ENCODE measurements around the gene TGFBR3L. TPM values are rescaled to one million over a fixed set of nuclear protein-coding genes. Genes with fewer than 3 reads are reported as not detected.

Gene TGFBR3L
- total RNA-seq, 2 experiments from 2014 or later = 0.13 to 0.61 TPM

DNA sequence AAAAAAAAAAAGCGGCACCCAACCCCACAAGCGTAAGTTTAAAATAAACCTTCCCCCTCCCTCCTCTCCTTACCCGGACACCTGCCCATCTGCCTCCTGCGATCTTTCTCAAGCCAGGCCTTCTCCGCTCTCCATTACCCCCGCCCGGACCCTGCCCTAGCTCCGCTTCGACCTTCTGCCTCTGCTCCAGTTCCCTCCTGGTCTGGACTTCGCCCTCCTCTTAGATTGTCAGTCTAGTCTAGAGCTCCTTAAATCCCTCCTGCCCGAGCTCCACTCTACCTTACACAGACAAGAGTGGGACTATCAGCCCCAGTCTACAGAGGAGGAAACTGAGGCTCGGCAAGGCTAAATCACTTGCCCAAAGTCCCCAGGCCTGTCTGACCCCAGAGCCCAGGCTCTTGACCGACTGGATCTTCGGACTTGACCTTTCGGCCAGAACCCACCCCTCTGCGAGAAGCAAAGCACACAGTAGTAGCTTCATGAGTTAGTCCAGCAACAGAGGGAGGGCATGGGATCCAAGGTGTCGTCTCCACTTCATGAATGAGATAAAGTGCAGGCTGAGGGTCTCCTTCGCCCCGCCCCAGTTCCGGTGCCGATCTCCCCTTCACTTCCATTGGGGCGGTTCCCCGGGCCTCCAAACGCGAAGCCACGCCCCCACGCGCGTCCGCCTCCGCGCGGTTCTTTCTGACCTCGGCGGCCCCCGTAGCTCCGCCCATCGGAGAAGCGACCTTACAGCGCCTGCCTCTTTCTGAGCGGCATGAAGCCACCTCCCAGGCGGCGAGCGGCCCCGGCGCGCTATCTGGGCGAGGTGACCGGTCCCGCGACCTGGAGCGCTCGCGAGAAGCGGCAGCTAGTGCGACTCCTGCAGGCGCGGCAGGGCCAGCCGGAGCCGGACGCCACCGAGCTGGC is 5.2 kb downstream of the TGFBR3L start, which contains the start of gene SNAPC2:
Gene SNAPC2 (plus strand): TSS at position 729 of the 909 bp plus-strand sequence. CDS start 29 bp downstream, at position 758.
- Histone ChIP-seq H3K9me3 (ENCODE audit: low read length) (no peaks in the 10 kb centered on the region), H3K27ac (ENCODE audit: low read depth, low read length, poor library complexity, severe bottlenecking) (peak within 1 kb of the TSS; percentile 59), H3K79me2 (ENCODE audit: insufficient read depth, low read depth, low read length) (no peaks in the 10 kb centered on the region), H2AFZ (ENCODE audit: low read length) (peak within 1 kb of the TSS; percentile 77), H3K4me2 (ENCODE audit: low read length) (peak within 1 kb of the TSS; percentile 86), H3K4me1 (ENCODE audit: insufficient read depth, low read length, poor library complexity, severe bottlenecking) (peaks cover 16% of the 10 kb centered on the region), H3K36me3 (ENCODE audit: insufficient read depth, low read length) (peaks cover 3% of the 10 kb centered on the region; the same call in 1 of the 2 replicates), H3K4me3 (ENCODE audit: low read depth, low read length, poor library complexity, severe bottlenecking) (peak within 1 kb of the TSS; percentile 73), H3K9me2 (ENCODE audit: insufficient read depth, low read length) (no peaks in the 10 kb centered on the region), H4K20me1 (ENCODE audit: insufficient read depth, low read length) (peaks cover 6% of the 10 kb centered on the region; the same call in 1 of the 2 replicates)
- ChIA-PET CTCF (ENCODE audit: unreplicated experiment) (interaction anchor here (0.5 to 1.4 kb wide), 10 partner anchors 8 to 677 kb away, joined by 3 to 15 read pairs (median 6); partner anchors contain the start of gene TIMM44), POLR2A (interaction anchor here (0.6 to 2.2 kb wide), 5 partner anchors 8 to 536 kb away, joined by 3 to 12 read pairs (median 4); partner anchors contain the start of gene TIMM44)
- intact Hi-C loops (cut with micrococcal nuclease; ENCODE audit: unreplicated experiment) = loop anchor here (2.0 kb wide), 3 partner anchors 23 to 67 kb away; partner anchors contain the start of gene TIMM44
- TF ChIP-seq, protein P1, sequence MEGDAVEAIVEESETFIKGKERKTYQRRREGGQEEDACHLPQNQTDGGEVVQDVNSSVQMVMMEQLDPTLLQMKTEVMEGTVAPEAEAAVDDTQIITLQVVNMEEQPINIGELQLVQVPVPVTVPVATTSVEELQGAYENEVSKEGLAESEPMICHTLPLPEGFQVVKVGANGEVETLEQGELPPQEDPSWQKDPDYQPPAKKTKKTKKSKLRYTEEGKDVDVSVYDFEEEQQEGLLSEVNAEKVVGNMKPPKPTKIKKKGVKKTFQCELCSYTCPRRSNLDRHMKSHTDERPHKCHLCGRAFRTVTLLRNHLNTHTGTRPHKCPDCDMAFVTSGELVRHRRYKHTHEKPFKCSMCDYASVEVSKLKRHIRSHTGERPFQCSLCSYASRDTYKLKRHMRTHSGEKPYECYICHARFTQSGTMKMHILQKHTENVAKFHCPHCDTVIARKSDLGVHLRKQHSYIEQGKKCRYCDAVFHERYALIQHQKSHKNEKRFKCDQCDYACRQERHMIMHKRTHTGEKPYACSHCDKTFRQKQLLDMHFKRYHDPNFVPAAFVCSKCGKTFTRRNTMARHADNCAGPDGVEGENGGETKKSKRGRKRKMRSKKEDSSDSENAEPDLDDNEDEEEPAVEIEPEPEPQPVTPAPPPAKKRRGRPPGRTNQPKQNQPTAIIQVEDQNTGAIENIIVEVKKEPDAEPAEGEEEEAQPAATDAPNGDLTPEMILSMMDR (conservative IDR thresholded peaks at IDR 0.05; ENCODE audit: low read length) = no peak
- TF ChIP-seq EZH2phosphoT487 (IDR thresholded peaks at IDR 0.05; ENCODE audit: borderline replicate concordance, low read depth, low read length) = no peak
- BruUV-seq (replicated peaks) = no TSS peak
- DNase-seq (ENCODE audit: low spot score) = peak; percentile 96

DNA sequence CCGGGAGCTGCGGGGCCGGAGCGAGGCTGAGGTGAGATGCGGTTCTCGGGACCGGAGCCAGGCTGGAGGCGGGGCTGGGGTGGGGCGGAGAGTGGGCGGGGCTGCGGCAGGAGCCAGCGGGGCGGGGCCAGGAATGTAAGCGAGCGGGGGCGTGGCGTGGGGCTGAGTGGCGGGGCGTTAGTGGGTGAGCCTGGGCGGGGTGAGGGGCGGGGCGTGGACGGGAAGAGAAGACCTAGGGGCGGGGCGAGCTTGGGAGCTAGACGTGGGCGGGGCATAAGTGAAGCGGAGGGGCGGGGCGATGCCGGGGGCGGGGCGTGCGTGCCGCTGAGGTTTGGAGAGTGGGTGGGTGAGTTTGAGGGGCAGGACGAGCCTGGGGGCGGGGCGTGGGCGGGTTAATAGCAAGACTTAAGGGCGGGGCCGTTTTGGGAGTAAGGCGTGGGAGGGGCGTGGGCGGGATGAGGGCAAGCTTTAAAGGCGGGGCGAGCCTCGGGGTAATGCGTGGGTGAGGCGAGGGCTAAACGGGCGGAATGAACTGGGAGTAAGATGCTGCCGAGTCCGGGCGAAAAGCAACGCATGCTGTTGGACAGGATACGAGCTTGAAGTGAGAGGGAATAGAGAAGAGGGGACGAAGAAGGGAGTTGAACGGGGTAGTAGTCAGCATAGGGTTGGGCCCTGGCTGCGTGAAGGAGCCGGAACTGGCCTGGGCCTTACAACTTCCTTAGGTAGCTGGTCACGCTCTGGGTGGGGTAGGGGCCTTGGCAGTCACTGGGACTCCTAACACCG is 6.1 kb downstream of the TGFBR3L start:
- peak overlapping the region; percentile 86 for H3K4me2 ChIP-seq (ENCODE audit: low read length)
- peak; percentile 98 for DNase-seq (ENCODE audit: low spot score)
- no peaks in the 10 kb centered on the region for H3K9me3 ChIP-seq (ENCODE audit: low read length)
- H4K20me1 ChIP-seq (ENCODE audit: insufficient read depth, low read length) = peaks cover 6% of the 10 kb centered on the region; the same call in 1 of the 2 replicates
- ChIA-PET POLR2A (interaction anchor here (0.5 to 2.2 kb wide), 6 partner anchors 9 to 535 kb away, joined by 3 to 12 read pairs (median 4); partner anchors contain the start of gene TIMM44), CTCF (ENCODE audit: unreplicated experiment) (interaction anchor here (0.6 to 1.4 kb wide), 10 partner anchors 9 to 553 kb away, joined by 3 to 15 read pairs (median 6); partner anchors contain the start of genes MAP2K7 and TIMM44)
- peaks cover 3% of the 10 kb centered on the region; the same call in 1 of the 2 replicates for H3K36me3 ChIP-seq (ENCODE audit: insufficient read depth, low read length)
- no peaks in the 10 kb centered on the region for H3K9me2 ChIP-seq (ENCODE audit: insufficient read depth, low read length)
- peak overlapping the region; percentile 73 for H3K4me3 ChIP-seq (ENCODE audit: low read depth, low read length, poor library complexity, severe bottlenecking)
- intact Hi-C loops (cut with micrococcal nuclease; ENCODE audit: unreplicated experiment) = loop anchor here (2.0 kb wide), 3 partner anchors 22 to 68 kb away; partner anchors contain the start of gene TIMM44
- TF ChIP-seq, protein P1 (conservative IDR thresholded peaks at IDR 0.05; ENCODE audit: low read length) = no peak
- TF ChIP-seq EZH2phosphoT487 (IDR thresholded peaks at IDR 0.05; ENCODE audit: borderline replicate concordance, low read depth, low read length) = no peak
- peak overlapping the region; percentile 77 for H2AFZ ChIP-seq (ENCODE audit: low read length)
- H3K4me1 ChIP-seq (ENCODE audit: insufficient read depth, low read length, poor library complexity, severe bottlenecking) = peaks cover 16% of the 10 kb centered on the region
- peak overlapping the region; percentile 59 for H3K27ac ChIP-seq (ENCODE audit: low read depth, low read length, poor library complexity, severe bottlenecking)
- H3K79me2 ChIP-seq (ENCODE audit: insufficient read depth, low read depth, low read length) = no peaks in the 10 kb centered on the region
- BruUV-seq (replicated peaks) = no TSS peak

Data from OCI-LY7 (cell line).